ENCODE results near the gene ZNF614.
"Not testable (repeated sequence)": the region's sequence is repeated elsewhere in the genome, so short reads cannot be mapped to it uniquely, and the experiment has no call there.

ZNF614 gene

DNA sequence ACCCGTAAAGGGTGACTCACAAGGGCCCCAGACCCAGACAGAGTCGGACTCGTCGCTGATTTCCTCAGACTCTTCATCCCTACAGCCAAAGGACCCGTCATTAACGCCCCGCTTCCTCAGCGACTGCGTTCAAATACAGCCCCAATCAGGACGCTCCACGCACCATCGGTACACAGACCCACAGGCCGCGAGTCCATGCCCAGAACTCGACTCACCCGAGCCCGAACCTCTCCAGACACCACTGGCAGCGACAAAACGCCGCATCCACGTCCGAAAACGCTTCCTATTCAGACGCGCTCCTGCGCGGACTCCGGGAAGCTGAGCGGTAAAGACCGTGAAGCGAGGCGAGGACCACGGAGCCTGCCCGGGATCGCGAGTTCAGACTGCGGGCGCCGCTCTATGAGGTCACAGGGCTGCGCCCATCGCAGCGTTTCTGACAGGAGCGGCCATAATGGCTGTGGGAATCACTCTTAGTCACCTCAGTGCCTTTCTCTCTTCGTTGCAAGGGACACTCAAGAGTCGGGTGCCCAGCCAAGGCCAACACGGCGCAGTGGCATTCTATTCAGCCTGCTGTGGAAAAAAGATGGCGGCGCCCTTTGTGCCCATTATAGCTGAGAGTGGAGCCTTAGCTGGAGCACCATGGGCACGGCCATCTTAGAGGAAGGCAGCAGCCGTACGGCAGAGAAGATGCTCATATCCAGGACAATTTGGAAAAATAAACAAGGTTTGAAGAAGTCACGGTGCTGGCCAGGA, at the start of gene ZNF614:
TSS of gene ZNF614 (minus strand) at position 353 of the 753 bp plus-strand sequence. CDS start 2,634 bp downstream, outside the sequence.
- Histone ChIP-seq H3K4me1 (peaks cover 0 to 12% (median 10%) of the 10 kb centered on the region in 4 donors), H3K9me3 (peaks cover 3 to 72% (median 40%) of the 10 kb centered on the region in 3 donors), H3K27me3 (no peaks in the 10 kb centered on the region), H3K27ac (peak within 1 kb of the TSS; percentile 93 to 94), H3K36me3 (peaks cover 48 to 60% (median 54%) of the 10 kb centered on the region in 3 donors), H3K4me3 (peak within 1 kb of the TSS; percentile 79 to 87)
- TF ChIP-seq CTCF (IDR thresholded peaks at IDR 0.05) = no peak
- DNase-seq = peak; percentile 85 to 92
- intact Hi-C loops (cut with DNase I; ENCODE audit: low total_unique reads) = no loop called here

GRCh38 chr19:52070496-52070895, 42.3 kb upstream of the ZNF614 start:
- TF ChIP-seq CTCF (IDR thresholded peaks at IDR 0.05) = no peak
- Histone ChIP-seq H3K27ac (no peak overlapping the region), H3K27me3 (no peaks in the 10 kb centered on the region), H3K4me3 (no peak overlapping the region), H3K36me3 (peaks cover 98 to 100% (median 100%) of the 10 kb centered on the region in 3 donors), H3K4me1 (no peaks in the 10 kb centered on the region), H3K9me3 (peaks cover 5 to 98% (median 49%) of the 10 kb centered on the region in 3 donors)
- no peak for DNase-seq
- intact Hi-C loops (cut with DNase I; ENCODE audit: low total_unique reads) = no loop called here

DNA sequence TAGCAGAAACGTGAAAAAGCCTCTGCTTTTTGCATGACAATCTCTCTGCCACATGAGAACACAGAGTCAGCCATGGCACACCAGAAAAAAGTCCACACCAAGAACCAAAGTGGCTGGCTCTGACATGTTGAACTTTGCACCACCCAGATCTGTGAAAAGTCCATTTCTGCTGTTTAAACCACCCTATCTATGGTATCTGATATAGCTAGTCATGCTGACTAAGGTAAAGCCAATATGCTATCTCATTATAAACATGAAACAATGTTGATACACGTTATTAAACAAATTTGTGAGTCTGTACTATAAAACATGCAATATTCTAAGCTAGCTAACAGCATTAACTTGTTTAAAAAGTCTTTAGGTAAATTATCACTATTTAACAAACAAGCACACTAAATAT, 41.5 kb upstream of the ZNF614 start:
- no peaks in the 10 kb centered on the region for H3K4me1 ChIP-seq
- no peak for DNase-seq
- peaks cover 5 to 98% (median 55%) of the 10 kb centered on the region in 3 donors for H3K9me3 ChIP-seq
- no peak for TF ChIP-seq CTCF (IDR thresholded peaks at IDR 0.05)
- H3K4me3 ChIP-seq = no peak overlapping the region
- peaks cover 98 to 100% (median 100%) of the 10 kb centered on the region in 3 donors for H3K36me3 ChIP-seq
- no peak overlapping the region for H3K27ac ChIP-seq
- intact Hi-C loops (cut with DNase I; ENCODE audit: low total_unique reads) = no loop called here
- H3K27me3 ChIP-seq = no peaks in the 10 kb centered on the region

DNA sequence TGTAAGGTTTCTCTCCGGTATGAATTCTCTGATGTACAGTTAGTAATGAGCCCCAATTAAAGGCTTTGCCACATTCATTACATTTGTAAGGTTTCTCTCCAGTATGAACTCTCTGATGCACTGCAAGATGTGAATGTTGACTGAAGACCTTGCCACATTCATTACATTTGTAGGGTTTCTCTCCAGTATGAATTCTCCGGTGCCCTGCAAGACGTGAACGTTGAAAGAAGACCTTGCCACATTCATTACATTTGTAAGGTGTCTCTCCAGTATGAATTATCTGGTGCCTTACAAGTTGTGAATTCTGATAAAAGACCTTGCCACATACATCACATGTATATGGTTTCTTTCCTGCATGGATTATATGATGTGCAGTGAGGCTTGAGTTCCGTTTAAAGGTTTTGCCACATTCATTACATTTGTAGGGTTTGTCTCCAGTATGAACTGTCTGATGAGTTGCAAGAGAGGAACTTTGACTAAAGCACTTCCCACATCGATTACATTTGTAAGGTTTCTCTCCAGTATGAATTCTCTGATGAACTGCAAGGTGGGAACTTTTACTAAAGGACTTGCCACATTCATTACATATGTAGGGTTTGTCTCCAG, 38.2 kb upstream of the ZNF614 start:
- DNase-seq = no peak
- no peak for TF ChIP-seq CTCF (IDR thresholded peaks at IDR 0.05)
- Histone ChIP-seq H3K9me3 (peaks cover 5 to 100% (median 81%) of the 10 kb centered on the region in 3 donors), H3K27ac (no peak overlapping the region), H3K4me1 (no peaks in the 10 kb centered on the region), H3K27me3 (no peaks in the 10 kb centered on the region), H3K36me3 (peaks cover 97 to 100% (median 100%) of the 10 kb centered on the region in 3 donors), H3K4me3 (no peak overlapping the region)
- intact Hi-C loops (cut with DNase I; ENCODE audit: low total_unique reads) = no loop called here

DNA sequence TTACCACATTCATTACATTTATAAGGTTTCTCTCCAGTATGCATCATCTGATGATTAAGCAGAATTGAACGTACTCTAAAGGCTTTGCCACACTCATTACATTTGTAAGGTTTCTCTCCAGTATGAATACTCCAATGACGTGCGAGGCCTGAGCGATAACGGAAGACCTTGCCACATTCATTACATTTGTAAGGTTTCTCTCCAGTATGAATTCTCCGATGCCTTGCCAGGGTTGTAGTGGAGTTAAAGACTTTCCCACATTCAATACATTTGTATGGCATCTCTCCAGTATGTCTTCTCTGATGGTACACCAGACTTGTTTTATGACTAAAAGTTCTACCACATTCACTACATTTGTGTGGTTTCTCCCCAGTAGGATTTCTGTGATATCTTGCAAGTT, 37.2 kb upstream of the ZNF614 start:
- no peaks in the 10 kb centered on the region for H3K4me1 ChIP-seq
- peaks cover 13 to 100% (median 87%) of the 10 kb centered on the region in 3 donors for H3K9me3 ChIP-seq
- H3K27me3 ChIP-seq = no peaks in the 10 kb centered on the region
- H3K36me3 ChIP-seq = peaks cover 97% of the 10 kb centered on the region in 3 donors
- TF ChIP-seq CTCF (IDR thresholded peaks at IDR 0.05) = no peak
- H3K4me3 ChIP-seq = no peak overlapping the region
- DNase-seq = no peak
- H3K27ac ChIP-seq = no peak overlapping the region
- intact Hi-C loops (cut with DNase I; ENCODE audit: low total_unique reads) = no loop called here

- peaks cover 8 to 89% (median 51%) of the 10 kb centered on the region in 3 donors for H3K9me3 ChIP-seq
- peaks cover 21 to 41% (median 36%) of the 10 kb centered on the region in 3 donors for H3K36me3 ChIP-seq
- H3K27ac ChIP-seq; intact Hi-C loops (cut with DNase I; ENCODE audit: low total_unique reads); H3K27me3 ChIP-seq; DNase-seq; H3K4me1 ChIP-seq; H3K4me3 ChIP-seq: not testable (repeated sequence)
Observed at GRCh38 chr19:52056480-52056879, 28.3 kb upstream of the ZNF614 start.

GRCh38 chr19:52051736-52052135, 23.6 kb upstream of the ZNF614 start:
- H3K4me1 ChIP-seq; H3K27ac ChIP-seq; H3K36me3 ChIP-seq; H3K27me3 ChIP-seq; intact Hi-C loops (cut with DNase I; ENCODE audit: low total_unique reads); H3K4me3 ChIP-seq; DNase-seq: not testable (repeated sequence)
- H3K9me3 ChIP-seq = peaks cover 0 to 46% (median 27%) of the 10 kb centered on the region in 3 donors

Measured in tibial artery (tissue), 4 donors.